Umbilical cord (tissue), 2 donors: ENCODE measurements around the gene HLA-DQA1. TPM values are rescaled to one million over a fixed set of nuclear protein-coding genes. Genes with fewer than 3 reads are reported as not detected.
"Not testable (repeated sequence)": the region's sequence is repeated elsewhere in the genome, so short reads cannot be mapped to it uniquely, and the experiment has no call there.

Experiments
- DNase-seq: peaks from one replicate; pipeline ENCODE4 v3.0.0-alpha.2; 2015; ENCODE audit warnings: low spot score
- total RNA-seq: library from RNA; depleted of rRNA; stranded (reverse); fragments of >200 nt; gene quantifications from one replicate; pipeline ENCODE4 v1.2.3, GENCODE V29; 2014; ENCODE audit warnings: low replicate concordance; ENCODE audit not compliant: insufficient read depth

HLA-DQA1 gene
- total RNA-seq = not detected

DNA sequence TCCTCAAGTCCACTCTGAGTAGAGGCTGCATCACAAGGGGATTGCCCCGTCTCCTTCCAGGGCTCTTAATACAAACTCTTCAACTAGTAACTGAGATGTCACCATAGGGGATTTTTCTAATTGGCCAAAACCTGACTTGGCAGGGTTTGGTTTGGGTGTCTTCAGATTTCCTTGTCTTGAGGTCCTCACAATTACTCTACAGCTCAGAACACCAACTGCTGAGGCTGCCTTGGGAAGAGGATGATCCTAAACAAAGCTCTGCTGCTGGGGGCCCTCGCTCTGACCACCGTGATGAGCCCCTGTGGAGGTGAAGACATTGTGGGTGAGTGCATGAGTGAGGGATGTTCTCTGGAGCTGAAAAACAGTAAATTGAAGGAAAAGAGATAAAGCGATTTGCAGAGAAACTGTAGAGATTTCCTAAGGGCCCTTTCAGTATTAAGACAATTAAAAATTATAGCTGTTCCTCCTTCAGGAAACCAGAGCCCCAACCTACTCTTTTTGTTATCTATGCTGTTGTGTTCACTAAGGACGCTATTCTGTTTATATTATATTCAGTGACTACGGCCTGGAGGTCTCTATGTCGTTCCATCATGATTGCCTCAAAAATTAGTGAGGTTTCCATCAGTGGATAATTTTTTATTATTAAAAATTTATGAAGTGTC is at the start of gene HLA-DQA1:
TSS of gene HLA-DQA1 (plus strand) at position 188 of the 662 bp plus-strand sequence. CDS start at position 241, 53 bp downstream.
- DNase-seq = no peak

GRCh38 chr6:32588156-32588555 is 49.0 kb upstream of the HLA-DQA1 start:
- DNase-seq = no peak

- peak; percentile 56 for DNase-seq
Measured at GRCh38 chr6:32589596-32590449, 47.4 kb upstream of the HLA-DQA1 start, which contains the start of gene HLA-DRB1. HLA-DRB1 (minus strand) TSS chr6:32589848; CDS start chr6:32589742, 106 bp downstream.

GRCh38 chr6:32590713-32591112 is 46.5 kb upstream of the HLA-DQA1 start:
- DNase-seq = not testable (repeated sequence)

DNA sequence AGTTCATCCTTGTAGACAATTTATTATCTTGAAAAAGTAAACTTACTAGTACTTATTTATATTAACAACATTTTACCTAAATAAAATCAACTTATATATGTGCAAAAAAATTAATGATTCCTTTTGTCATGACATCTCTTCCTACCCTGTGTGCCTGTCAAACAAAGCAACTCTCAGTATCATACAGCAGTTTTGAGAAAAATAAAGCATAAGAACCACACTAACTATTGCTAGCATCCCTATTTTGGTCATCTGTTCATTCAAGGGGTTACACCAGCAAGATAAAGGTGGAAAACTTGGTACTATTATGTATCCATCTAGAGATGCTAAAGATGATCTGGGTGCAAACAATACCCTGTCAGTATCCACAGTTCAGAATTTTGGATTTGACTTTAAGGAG is 40.2 kb upstream of the HLA-DQA1 start:
- no peak for DNase-seq

DNA sequence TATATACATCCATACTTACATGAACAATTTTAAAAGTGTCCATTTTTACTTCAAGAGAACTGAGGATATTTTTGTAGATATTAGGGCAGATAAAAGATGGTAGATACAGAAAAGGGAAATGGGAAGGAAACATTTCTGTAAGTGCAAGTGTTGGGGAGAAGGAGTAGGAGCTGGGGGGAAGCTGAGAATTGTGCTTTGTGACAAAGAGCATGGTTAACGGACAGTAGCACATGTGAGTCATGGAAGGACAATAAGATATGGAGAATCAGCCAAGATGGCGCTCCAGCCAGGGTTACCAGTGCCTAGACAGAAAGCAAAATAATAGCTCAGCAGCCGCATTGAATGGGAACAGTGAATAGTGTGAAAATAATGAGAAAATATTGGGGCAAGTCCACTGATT is 34.8 kb upstream of the HLA-DQA1 start:
- DNase-seq = no peak

GRCh38 chr6:32603222-32603621 is 34.0 kb upstream of the HLA-DQA1 start:
- no peak for DNase-seq

- DNase-seq = no peak
Measured at GRCh38 chr6:32603888-32604287, 33.3 kb upstream of the HLA-DQA1 start.

DNA sequence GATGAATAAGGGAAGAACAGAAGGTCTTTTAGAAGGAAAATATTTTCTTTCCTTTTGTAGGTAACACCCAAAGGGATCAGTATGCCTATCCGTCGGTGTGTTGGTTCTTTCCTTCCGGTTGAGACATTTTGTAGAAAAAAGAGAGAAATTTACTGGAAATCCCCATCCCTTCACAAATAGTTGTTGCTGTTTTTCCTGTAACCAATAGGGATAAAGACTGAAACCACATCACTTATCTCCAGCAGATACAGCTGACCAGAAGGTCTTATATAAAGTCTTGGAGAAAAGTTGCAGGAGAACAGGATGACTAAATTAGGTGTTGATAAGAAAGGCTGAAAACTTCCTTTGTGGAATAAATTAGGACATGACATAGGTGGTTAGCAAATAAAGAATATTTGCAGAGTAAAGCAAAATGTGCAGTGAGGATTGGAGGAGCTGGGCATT is 32.8 kb upstream of the HLA-DQA1 start:
- no peak for DNase-seq

- no peak for DNase-seq
Measured at GRCh38 chr6:32607263-32607987, 29.8 kb upstream of the HLA-DQA1 start.

DNA sequence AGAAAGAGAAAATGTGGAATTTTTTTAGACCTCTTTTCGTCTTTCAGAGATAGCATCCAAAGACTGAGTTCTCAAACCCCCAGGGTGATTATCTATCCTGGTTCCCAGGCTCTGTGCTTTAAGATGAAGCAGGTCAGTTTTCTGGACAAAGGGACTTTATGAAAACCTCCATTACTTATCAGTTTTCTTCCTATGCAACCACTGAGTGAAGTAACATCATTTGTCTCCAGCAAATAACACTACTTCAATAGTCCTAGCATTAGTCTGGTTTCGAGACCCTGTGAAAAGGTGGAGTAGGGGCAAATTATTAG is 29.3 kb upstream of the HLA-DQA1 start:
- no peak for DNase-seq

DNA sequence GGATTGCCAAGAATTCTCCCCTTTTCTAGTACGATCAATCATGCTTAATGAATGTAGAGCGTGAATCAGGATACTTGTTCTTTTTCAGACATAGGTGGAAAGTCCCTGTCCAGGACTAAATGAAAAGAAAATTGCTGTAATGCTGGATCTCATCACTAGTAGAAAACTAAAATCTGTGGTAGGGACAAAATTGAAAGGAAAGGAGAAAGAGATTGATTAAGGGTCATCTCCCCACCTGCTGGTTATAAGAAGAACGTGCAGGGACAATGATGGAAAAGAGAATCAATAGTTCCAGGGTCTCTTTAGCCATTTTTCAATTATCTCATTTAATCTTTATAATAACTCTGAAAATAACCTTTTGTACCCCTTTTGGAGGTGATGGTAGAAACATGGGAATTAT is 28.8 kb upstream of the HLA-DQA1 start:
- no peak for DNase-seq

DNA sequence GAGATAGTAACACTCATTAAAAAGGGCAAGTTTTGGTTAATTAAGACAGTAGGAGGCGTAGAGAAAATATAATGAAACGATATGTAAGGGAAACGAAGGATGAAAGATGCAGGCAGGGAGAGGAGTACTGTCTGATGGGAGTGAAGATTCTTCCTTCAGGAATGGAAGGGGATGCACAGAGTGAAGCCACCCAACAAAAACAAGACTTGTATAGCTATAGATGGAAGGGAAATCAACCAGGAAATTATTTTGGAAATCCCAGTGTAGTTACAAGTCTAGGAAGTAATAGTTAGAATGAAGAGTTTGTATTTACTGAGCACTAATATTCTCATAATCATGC is 27.8 kb upstream of the HLA-DQA1 start:
- no peak for DNase-seq

DNA sequence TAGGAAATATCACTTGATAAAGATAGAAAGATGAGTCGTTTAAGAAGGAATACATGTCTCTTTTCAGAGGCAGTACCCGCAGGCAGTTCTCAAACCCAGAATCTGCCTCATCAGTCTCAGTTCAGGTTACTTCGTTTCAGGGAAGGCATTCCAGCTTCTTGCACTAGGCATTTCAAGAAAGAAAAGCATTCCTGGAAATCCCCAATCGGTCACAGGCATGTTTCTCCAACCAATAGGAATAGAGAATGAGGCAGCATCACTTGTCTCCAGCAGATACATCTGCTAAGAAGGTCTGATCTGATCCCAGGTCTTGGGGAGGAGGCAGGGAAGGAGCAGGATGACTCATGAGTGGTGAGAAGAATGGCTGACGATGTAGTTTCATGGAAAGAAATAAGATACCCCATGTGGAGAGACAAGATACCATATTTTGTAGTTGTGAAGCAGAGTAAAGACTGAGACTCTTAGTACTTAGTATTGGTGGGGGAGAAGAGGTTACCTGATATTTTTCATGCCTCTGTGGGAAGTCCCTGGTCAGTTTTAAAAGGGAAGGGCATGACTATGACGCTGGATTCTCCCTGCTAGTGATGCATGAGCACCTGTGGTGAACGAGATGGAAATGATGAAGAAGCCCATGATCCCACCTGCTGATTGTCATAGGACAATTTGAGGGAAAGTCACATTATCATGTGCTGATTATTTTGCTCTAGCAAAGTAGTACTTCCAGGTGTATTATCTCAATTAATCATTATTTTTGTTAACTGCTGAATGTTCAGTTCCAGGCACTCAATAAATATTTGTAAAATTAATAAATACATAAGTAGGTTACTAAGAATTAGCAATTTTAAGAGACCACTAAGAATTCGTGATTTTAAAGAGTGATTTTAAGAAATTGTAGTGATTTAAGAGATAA is 27.2 kb upstream of the HLA-DQA1 start:
- peak; percentile 97 for DNase-seq

- no peak for DNase-seq
Measured at GRCh38 chr6:32610682-32611296, 26.4 kb upstream of the HLA-DQA1 start.

DNA sequence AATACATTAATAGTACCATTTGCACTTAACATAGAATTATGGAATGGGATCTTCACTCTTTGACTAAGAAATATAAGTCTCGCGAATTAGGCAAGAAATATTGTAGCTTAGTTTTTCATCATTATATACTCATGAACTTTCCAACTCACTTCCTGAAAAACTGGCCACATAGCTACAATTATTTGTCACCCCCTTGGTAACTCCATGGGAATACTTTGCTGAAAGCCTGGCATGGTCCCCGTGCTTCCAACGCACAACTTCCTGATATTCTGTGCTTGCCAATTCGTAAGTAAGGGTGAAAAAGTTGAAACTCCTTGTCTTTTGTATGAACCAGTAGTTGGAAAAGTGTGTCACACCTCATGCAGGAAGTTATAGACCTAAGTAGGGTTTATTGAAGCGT is 23.7 kb upstream of the HLA-DQA1 start:
- DNase-seq = no peak

GRCh38 chr6:32614366-32615081 is 22.7 kb upstream of the HLA-DQA1 start:
- no peak for DNase-seq

- no peak for DNase-seq
Measured at GRCh38 chr6:32615885-32616532, 21.2 kb upstream of the HLA-DQA1 start.

DNA sequence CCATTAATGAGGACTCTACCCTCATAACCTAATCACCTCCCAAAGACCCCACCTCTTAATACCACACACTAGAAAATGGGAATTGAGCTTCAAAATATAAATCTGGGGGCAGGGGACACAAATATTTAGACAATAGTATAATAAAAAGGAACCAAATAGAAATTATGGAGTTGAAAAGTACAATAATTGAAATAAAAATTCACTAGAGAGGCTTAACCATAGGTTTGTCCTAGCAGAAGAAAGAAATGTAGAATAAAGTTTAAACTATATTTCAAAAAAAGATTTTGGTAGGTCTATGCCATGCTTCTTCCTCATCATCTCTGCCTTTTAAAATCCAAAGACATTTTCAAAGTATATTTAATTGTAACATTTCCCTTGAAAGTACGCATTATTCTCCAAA is 19.5 kb upstream of the HLA-DQA1 start:
- DNase-seq = no peak

GRCh38 chr6:32621372-32621771 is 15.8 kb upstream of the HLA-DQA1 start:
- DNase-seq = no peak
